ENCODE measurements around the gene TAF11L10.

- TF ChIP-seq CTCF (IDR thresholded peaks at IDR 0.05), result no peak
- TF ChIP-seq POLR2A (IDR thresholded peaks at IDR 0.05), result no peak
Observed at GRCh38 chr5:17619354-17619753, 21.7 kb upstream of the TAF11L10 start.
